Measurements from ENCODE around the gene ANXA4. TPM values are rescaled to one million over a fixed set of nuclear protein-coding genes. Genes with fewer than 3 reads are reported as not detected.

Gene ANXA4
- total and polyA plus RNA-seq, 2 experiments from 2014 or later: 6.7 to 11.5 TPM

DNA sequence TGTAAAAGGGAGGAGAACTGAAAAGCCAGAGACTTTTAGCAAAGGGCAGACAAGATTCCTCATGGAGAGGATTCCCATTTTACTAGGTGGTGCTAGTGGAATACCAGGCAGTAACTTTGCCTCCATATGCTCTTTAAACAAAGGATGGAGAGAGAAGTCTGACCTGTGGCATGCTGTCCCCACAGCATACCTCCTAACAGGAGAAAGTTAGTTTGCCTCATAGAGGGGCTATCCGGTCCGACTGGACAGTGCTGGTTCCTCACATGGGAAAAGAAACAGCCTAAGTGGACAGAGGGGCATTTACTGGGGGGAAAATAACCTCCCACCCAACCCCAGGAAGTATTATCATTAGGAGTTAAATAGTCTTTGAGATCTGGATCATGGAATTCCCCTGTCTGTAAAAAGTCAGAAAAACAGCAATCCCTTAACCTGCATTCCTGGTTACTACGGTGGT is 55.9 kb downstream of the ANXA4 start:
- DNase-seq (ENCODE audit: low spot score) (peak; percentile 30), ATAC-seq (no peak; the same call in 1 of the 3 replicates)
- no peaks in the 10 kb centered on the region for H3F3A ChIP-seq (replicated peaks; ENCODE audit: low read depth)
- no peaks in the 10 kb centered on the region for H3K27me3 ChIP-seq (ENCODE audit: insufficient read depth)
- no peaks in the 10 kb centered on the region for H4K20me1 ChIP-seq (replicated peaks; ENCODE audit: insufficient read depth)
- H3K79me2 ChIP-seq (replicated peaks; ENCODE audit: insufficient read depth): no peaks in the 10 kb centered on the region
- H3K4me3 ChIP-seq: no peak overlapping the region
- no peak overlapping the region for H2AFZ ChIP-seq
- Mint-ChIP-seq H3K36me3 (ENCODE audit: low read depth) (peaks cover 4% of the 10 kb centered on the region; the same call in 1 of the 3 replicates), H3K27ac (no peak overlapping the region), H3K4me1 (peaks cover 13% of the 10 kb centered on the region), H3K27me3 (ENCODE audit: insufficient read depth, low read depth, poor library complexity) (peaks cover 4% of the 10 kb centered on the region), H3K9me3 (peaks cover 4% of the 10 kb centered on the region; the same call in 1 of the 3 replicates), H3K4me3 (no peak overlapping the region)
- no peaks in the 10 kb centered on the region for H3K36me3 ChIP-seq (ENCODE audit: insufficient read depth)
- no peak overlapping the region for H3K4me2 ChIP-seq
- H3K4me1 ChIP-seq (ENCODE audit: insufficient read depth): peaks cover 5% of the 10 kb centered on the region; the same call in 1 of the 2 replicates
- TF ChIP-seq ZNF114 (CRISPR knock-in tag; IDR thresholded peaks at IDR 0.05) (no peak), CREB1 (CRISPR knock-in tag; IDR thresholded peaks at IDR 0.05; ENCODE audit: low read depth) (no peak), ZNF331 (CRISPR knock-in tag; IDR thresholded peaks at IDR 0.05; ENCODE audit: low read depth) (no peak), POLR2AphosphoS5 (IDR thresholded peaks at IDR 0.05; ENCODE audit: low read depth) (no peak), EZH2phosphoT487 (IDR thresholded peaks at IDR 0.05; ENCODE audit: unreplicated experiment) (no peak), CTCF (conservative IDR thresholded peaks at IDR 0.05; ENCODE audit: low read depth in 2 of 2) (no peak), NANOG (IDR thresholded peaks at IDR 0.05; ENCODE audit: borderline replicate concordance) (no peak), JUNB (IDR thresholded peaks at IDR 0.05; ENCODE audit: unreplicated experiment) (no peak), STAT1 (IDR thresholded peaks at IDR 0.05; ENCODE audit: unreplicated experiment) (no peak), EZH2 (IDR thresholded peaks at IDR 0.05; ENCODE audit: low read depth, unreplicated experiment) (no peak)
- TF ChIP-seq, protein P1, sequence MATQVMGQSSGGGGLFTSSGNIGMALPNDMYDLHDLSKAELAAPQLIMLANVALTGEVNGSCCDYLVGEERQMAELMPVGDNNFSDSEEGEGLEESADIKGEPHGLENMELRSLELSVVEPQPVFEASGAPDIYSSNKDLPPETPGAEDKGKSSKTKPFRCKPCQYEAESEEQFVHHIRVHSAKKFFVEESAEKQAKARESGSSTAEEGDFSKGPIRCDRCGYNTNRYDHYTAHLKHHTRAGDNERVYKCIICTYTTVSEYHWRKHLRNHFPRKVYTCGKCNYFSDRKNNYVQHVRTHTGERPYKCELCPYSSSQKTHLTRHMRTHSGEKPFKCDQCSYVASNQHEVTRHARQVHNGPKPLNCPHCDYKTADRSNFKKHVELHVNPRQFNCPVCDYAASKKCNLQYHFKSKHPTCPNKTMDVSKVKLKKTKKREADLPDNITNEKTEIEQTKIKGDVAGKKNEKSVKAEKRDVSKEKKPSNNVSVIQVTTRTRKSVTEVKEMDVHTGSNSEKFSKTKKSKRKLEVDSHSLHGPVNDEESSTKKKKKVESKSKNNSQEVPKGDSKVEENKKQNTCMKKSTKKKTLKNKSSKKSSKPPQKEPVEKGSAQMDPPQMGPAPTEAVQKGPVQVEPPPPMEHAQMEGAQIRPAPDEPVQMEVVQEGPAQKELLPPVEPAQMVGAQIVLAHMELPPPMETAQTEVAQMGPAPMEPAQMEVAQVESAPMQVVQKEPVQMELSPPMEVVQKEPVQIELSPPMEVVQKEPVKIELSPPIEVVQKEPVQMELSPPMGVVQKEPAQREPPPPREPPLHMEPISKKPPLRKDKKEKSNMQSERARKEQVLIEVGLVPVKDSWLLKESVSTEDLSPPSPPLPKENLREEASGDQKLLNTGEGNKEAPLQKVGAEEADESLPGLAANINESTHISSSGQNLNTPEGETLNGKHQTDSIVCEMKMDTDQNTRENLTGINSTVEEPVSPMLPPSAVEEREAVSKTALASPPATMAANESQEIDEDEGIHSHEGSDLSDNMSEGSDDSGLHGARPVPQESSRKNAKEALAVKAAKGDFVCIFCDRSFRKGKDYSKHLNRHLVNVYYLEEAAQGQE (IDR thresholded peaks at IDR 0.05; ENCODE audit: unreplicated experiment): no peak
- TF ChIP-seq, protein P2, sequence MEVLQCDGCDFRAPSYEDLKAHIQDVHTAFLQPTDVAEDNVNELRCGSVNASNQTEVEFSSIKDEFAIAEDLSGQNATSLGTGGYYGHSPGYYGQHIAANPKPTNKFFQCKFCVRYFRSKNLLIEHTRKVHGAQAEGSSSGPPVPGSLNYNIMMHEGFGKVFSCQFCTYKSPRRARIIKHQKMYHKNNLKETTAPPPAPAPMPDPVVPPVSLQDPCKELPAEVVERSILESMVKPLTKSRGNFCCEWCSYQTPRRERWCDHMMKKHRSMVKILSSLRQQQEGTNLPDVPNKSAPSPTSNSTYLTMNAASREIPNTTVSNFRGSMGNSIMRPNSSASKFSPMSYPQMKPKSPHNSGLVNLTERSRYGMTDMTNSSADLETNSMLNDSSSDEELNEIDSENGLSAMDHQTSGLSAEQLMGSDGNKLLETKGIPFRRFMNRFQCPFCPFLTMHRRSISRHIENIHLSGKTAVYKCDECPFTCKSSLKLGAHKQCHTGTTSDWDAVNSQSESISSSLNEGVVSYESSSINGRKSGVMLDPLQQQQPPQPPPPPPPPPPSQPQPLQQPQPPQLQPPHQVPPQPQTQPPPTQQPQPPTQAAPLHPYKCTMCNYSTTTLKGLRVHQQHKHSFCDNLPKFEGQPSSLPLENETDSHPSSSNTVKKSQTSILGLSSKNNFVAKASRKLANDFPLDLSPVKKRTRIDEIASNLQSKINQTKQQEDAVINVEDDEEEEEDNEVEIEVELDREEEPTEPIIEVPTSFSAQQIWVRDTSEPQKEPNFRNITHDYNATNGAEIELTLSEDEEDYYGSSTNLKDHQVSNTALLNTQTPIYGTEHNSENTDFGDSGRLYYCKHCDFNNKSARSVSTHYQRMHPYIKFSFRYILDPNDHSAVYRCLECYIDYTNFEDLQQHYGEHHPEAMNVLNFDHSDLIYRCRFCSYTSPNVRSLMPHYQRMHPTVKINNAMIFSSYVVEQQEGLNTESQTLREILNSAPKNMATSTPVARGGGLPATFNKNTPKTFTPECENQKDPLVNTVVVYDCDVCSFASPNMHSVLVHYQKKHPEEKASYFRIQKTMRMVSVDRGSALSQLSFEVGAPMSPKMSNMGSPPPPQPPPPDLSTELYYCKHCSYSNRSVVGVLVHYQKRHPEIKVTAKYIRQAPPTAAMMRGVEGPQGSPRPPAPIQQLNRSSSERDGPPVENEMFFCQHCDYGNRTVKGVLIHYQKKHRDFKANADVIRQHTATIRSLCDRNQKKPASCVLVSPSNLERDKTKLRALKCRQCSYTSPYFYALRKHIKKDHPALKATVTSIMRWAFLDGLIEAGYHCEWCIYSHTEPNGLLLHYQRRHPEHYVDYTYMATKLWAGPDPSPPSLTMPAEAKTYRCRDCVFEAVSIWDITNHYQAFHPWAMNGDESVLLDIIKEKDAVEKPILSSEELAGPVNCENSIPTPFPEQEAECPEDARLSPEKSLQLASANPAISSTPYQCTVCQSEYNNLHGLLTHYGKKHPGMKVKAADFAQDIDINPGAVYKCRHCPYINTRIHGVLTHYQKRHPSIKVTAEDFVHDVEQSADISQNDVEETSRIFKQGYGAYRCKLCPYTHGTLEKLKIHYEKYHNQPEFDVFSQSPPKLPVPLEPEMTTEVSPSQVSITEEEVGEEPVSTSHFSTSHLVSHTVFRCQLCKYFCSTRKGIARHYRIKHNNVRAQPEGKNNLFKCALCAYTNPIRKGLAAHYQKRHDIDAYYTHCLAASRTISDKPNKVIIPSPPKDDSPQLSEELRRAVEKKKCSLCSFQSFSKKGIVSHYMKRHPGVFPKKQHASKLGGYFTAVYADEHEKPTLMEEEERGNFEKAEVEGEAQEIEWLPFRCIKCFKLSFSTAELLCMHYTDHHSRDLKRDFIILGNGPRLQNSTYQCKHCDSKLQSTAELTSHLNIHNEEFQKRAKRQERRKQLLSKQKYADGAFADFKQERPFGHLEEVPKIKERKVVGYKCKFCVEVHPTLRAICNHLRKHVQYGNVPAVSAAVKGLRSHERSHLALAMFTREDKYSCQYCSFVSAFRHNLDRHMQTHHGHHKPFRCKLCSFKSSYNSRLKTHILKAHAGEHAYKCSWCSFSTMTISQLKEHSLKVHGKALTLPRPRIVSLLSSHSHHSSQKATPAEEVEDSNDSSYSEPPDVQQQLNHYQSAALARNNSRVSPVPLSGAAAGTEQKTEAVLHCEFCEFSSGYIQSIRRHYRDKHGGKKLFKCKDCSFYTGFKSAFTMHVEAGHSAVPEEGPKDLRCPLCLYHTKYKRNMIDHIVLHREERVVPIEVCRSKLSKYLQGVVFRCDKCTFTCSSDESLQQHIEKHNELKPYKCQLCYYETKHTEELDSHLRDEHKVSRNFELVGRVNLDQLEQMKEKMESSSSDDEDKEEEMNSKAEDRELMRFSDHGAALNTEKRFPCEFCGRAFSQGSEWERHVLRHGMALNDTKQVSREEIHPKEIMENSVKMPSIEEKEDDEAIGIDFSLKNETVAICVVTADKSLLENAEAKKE (CRISPR knock-in tag; IDR thresholded peaks at IDR 0.05): no peak
- TF ChIP-seq, protein P3, sequence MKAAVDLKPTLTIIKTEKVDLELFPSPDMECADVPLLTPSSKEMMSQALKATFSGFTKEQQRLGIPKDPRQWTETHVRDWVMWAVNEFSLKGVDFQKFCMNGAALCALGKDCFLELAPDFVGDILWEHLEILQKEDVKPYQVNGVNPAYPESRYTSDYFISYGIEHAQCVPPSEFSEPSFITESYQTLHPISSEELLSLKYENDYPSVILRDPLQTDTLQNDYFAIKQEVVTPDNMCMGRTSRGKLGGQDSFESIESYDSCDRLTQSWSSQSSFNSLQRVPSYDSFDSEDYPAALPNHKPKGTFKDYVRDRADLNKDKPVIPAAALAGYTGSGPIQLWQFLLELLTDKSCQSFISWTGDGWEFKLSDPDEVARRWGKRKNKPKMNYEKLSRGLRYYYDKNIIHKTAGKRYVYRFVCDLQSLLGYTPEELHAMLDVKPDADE (IDR thresholded peaks at IDR 0.05): no peak
- no peaks in the 10 kb centered on the region for H3K9me2 ChIP-seq (ENCODE audit: insufficient read depth)
- H3K27ac ChIP-seq (ENCODE audit: low read depth): no peak overlapping the region
